Measurements from ENCODE around the gene RRN3.
"Not testable (repeated sequence)": the region's sequence is repeated elsewhere in the genome, so short reads cannot be mapped to it uniquely, and the experiment has no call there.

GRCh38 chr16:15071013-15071412, 23.1 kb downstream of the RRN3 start:
- TF ChIP-seq, protein P1, sequence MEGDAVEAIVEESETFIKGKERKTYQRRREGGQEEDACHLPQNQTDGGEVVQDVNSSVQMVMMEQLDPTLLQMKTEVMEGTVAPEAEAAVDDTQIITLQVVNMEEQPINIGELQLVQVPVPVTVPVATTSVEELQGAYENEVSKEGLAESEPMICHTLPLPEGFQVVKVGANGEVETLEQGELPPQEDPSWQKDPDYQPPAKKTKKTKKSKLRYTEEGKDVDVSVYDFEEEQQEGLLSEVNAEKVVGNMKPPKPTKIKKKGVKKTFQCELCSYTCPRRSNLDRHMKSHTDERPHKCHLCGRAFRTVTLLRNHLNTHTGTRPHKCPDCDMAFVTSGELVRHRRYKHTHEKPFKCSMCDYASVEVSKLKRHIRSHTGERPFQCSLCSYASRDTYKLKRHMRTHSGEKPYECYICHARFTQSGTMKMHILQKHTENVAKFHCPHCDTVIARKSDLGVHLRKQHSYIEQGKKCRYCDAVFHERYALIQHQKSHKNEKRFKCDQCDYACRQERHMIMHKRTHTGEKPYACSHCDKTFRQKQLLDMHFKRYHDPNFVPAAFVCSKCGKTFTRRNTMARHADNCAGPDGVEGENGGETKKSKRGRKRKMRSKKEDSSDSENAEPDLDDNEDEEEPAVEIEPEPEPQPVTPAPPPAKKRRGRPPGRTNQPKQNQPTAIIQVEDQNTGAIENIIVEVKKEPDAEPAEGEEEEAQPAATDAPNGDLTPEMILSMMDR (conservative IDR thresholded peaks at IDR 0.05; ENCODE audit: low read depth, low read length), result not testable (repeated sequence)
- not testable (repeated sequence) for TF ChIP-seq EZH2phosphoT487 (IDR thresholded peaks at IDR 0.05; ENCODE audit: borderline replicate concordance, low read length); EZH2 (IDR thresholded peaks at IDR 0.05; ENCODE audit: low read length, unreplicated experiment)

All from PC-3 (cell line).